Muscle of arm (tissue), 12 donors: ENCODE data around the gene RFX2. TPM values are rescaled to one million over a fixed set of nuclear protein-coding genes. Genes with fewer than 3 reads are reported as not detected.

Experiments
- DNase-seq: peaks from one replicate; pipeline ENCODE4 v3.0.0-alpha.2; 2013
- polyA plus RNA-seq, 12 donors: library from polyadenylated mRNA; unstranded; fragments of 120-200 nt; gene quantifications; one replicate each; pipeline ENCODE4 v1.2.1, GENCODE V29; 2013; ENCODE audit not compliant: insufficient read length in 12 of 12

The RFX2 gene
- polyA plus RNA-seq, 12 donors, result 3.9 to 19.9 (median 6.9) TPM; not detected in 1

DNA sequence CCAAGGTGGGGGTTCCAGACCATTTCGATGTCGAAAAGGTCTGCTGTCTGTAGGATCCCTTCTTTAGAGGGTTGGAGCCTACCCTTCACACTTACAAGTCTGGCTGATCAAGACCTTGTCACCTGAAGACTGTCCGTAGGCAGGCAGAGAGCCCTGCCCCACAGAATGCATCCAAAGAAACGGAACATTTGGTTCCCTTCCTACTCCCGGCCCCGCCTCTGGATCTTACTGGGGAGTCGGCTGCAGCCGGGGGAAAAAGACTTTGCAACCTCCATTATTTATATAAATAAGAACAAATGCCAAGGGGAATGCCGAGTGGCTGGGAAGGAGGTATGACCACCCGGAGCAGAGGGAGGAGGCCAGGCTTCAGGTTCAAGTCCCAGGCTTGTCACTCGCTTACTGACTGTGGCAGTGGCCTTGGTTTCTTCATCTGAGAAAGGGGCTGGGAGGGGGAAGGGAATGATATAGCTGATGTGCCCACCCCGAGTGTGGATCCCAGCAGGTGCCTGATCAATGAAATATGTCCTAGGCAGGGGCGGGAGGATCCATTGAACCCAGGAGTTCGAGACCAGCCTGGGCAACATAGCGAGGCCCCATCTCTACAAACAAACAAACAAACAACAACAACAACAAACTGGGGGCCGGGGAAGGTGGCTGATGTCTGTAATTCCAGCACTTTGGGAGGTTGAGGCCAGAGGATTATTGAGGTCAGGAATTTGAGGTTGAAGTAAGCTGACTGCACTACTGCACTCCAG lies 48.7 kb downstream of the RFX2 start:
- DNase-seq, result no peak

DNA sequence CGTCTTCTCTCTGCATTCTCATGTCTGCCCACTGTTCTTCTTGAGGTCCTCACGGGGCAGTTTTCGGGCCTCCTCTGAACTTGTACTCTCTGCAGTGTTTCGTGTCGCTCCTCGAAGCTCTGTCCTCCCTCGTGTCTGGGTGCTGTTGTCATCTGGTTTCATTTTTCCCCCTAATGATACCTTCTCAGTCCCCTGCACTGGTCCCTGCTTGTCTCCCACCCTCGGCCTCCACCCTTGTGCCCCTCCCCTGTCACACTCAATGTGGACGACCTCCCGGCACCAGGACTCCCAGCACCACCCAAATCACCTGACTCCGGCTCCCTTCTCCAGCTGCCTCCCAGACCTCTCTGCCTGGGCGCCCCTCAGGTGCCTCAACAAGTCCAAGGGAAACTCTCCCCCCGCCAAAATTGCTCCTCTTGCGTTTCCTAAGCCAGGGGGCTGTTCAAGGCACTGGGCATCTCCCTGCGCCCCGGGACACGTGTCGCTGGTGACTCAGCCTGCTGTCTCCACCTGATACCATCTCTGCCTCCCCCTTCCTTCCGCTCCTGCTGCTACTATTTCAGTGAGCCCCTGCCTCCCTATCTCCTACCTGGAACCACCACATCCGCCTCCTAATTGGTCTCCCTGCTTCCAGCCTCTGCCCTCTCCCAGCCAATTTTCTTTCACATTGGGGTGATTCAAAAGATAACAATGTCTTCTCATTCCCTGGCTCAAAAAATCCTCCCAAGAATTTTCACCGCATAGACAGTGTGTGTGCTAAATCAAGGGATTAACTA lies 49.5 kb downstream of the RFX2 start:
- DNase-seq, result no peak

- DNase-seq, result no peak
These were observed 50.2 kb downstream of the RFX2 start for GRCh38 chr19:6059988-6060599.

DNA sequence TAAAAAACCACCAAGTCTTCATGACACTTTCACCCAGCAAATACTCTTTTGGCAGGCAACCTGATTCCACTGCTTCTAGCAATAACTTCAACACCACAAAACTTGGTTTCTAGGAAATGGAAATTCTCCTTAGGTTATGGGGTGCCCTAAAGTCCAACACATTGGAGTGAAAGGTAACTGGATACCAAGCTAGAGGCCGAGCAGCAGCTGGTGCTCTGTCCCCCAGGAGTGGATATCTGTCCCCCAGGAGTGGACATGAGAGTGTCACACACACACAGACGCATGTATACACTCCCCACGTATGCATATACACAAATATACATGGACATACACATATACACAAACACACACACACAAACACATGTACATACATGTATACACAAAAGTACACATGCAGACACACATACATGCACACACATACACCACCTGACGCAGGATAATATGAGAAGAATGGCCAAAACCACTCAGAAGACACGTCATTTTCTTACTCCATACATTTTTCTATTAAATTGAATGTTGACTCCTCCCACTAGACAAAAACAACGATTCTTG lies 50.8 kb downstream of the RFX2 start:
- DNase-seq, result no peak

- DNase-seq, result no peak
These were observed 51.6 kb downstream of the RFX2 start for GRCh38 chr19:6058518-6059201.

DNA sequence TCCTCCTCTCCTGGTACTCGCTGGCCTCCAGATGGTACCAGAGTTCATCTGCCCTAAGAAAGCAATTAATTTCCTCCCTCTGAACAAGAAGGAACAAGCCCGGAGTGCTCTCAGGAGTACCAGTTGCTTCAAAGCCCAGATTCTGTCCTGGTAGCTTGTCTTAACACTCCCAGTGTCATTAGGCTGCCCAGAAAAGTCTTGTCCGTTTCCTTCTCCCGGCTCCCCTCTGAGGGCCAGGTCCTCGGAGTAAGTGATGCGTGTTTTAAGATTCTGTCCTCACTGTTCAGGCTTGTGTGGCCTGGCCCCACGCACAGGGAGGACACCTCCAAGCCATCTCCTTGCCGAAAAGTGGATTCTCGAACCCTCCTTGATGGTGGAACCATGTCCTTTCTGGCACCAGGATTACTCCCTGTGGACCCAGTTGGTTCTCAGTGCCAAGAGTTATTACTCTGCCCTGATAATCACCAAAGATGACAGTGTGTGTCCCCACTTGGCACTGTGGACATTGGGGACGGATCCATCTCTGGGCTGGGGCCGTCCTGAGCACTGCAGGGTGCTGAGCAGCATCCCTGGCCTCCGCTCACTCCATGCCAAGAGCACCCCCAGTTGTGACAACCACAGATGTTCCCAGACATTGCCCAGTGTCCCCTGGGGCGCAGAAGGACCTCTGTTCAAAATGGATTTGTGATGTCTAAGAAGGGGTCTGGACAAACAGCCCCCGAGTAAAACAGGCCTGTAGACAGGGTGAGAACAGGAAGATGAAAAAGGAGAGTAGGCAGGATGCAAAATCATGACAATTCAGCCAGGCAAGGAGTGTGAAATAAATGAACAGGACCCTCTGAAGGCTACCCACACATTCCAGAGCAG lies 52.4 kb downstream of the RFX2 start:
- no peak for DNase-seq

- peak; percentile 89 for DNase-seq
These were observed 53.3 kb downstream of the RFX2 start for GRCh38 chr19:6056801-6057650.

GRCh38 chr19:6056282-6056741 lies 54.0 kb downstream of the RFX2 start:
- no peak for DNase-seq

GRCh38 chr19:6055013-6055795 lies 55.1 kb downstream of the RFX2 start:
- no peak for DNase-seq

GRCh38 chr19:6048793-6049405 lies 61.4 kb downstream of the RFX2 start:
- peak; percentile 83 for DNase-seq

DNA sequence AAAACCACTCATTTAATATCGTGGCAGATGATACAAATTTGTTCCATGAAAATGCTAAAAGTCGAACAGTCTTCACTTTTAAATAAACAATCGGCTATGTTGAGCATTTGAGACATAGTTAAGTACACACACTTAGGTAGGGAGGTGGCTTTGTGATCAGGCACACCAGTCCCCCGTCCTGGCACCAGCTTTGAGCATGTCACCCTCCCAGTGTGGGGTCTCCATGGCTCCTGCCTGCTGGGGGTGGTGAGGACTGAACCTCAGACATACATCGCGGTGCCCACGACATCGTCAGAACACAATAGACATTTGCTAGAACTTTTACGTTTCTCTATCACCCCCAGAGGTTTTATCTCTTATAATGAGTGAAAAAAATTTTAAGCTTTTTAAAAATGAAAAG lies 62.0 kb downstream of the RFX2 start:
- DNase-seq, result no peak

DNA sequence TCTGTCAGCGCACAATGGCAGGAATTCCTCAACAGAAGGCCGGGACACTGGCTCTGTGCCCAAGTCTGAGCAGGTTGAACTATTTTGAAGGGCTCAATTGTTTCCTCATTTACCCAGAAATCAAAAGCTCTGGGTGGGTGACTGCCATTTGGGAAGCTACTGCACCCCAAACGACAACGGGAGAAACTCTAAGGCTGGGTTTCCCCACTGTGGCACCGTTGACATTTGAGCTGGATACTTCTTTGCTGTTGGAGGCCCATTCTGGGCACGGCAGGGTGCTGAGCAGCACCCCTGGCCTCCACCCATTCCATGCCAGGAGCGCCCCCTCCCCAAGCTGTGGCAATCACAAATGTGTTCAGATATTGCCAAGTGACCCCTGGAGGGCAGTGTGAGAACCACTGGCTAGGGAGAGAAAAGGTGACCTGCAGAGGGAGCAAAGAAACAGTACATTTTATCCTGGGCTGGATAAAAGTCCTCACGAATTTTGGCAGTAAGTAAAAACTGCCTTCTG lies 62.5 kb downstream of the RFX2 start:
- no peak for DNase-seq

GRCh38 chr19:6047256-6047655 lies 63.0 kb downstream of the RFX2 start:
- no peak for DNase-seq

DNA sequence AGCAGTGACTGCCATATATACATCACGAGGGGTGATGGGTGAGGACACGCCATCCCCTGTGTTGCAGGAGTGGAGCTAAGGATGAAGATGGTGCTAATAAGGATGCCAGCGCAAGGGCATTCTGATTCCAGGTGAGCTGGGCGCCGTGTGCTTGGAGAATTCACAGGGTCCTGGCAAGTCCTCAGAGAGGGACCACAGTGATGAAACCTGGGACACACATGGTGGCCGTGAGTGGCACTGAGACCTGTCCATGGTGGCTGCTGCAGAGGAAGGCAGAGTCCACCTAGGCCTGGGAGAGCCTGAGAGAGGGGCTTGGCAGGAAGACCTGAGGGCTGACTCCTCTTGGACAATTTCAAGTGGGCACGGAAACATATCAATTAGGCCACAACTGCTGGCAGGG lies 65.2 kb downstream of the RFX2 start:
- DNase-seq, result no peak

DNA sequence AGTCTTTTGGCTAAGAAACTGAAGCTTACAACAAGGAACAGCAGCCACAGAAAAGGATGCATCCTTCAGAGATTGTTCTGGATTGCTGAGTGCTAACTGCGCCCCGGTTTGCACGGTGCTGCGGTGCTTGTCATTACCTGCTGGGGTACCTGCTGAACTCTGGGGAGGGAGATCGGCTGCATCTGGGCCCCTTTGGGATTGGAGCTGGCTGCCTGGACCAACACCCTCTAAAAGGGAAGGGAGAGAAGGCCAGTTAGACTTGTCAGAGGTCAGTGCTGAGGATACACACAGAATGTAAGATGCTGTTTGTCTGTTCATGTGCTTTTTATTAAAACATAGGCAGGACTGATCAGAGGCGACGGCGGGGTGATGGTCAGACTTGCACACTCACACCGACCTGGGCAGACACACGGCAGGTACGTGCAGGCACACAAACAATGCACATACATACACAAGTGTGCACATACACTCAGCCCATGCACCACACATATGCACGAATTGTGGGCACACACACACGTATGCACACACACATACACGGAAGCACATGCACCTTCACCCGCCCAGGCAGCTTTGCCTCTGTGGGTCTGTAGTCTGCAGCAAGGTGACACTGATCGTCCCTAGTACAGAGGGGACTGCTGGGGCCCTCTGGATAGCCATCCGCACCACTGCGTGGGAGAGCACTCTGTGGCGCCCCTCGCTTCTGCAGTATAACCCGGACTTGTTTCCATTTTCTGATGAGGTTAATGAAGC lies 66.1 kb downstream of the RFX2 start:
- DNase-seq, result no peak

GRCh38 chr19:6042776-6043726 lies 67.2 kb downstream of the RFX2 start:
- DNase-seq, result no peak
